HepG2 (cell line): ENCODE measurements around the gene SMCO4. TPM values are rescaled to one million over a fixed set of nuclear protein-coding genes. Genes with fewer than 3 reads are reported as not detected.

Experiments
- ATF2 ChIP-seq: sonication (generic); formaldehyde crosslinking; IDR thresholded peaks from 2 replicates; pipeline ENCODE4 v1.4.0; 2020; ENCODE audit warnings: missing genetic modification reagents
- ATF6 ChIP-seq: sonication (generic); formaldehyde crosslinking; conservative IDR thresholded peaks from 2 replicates; pipeline ENCODE4 v1.4.0; 2020; ENCODE audit warnings: missing genetic modification reagents
- CREBL2 ChIP-seq: sonication (generic); formaldehyde crosslinking; IDR thresholded peaks from 2 replicates; pipeline ENCODE4 v1.8.1; 2023; ENCODE audit warnings: missing genetic modification reagents, mild to moderate bottlenecking, borderline replicate concordance
- GZF1 ChIP-seq: sonication (generic); formaldehyde crosslinking; IDR thresholded peaks from 2 replicates; pipeline ENCODE4 v1.5.1; 2020; ENCODE audit warnings: mild to moderate bottlenecking, missing genetic modification reagents
- HNRNPL ChIP-seq: fragments of 200-400 bp; formaldehyde crosslinking; IDR thresholded peaks from 2 replicates; pipeline ENCODE4 v1.6.1; 2017; ENCODE audit warnings: mild to moderate bottlenecking, low read depth, low read length
- MBD4 ChIP-seq: IDR thresholded peaks from 2 replicates; pipeline ENCODE4 v1.6.1; 2012; ENCODE audit warnings: low read length, inconsistent platforms, borderline replicate concordance
- MEF2D ChIP-seq: sonication (generic); formaldehyde crosslinking; IDR thresholded peaks from 2 replicates; pipeline ENCODE4 v1.5.1; 2020; ENCODE audit warnings: mild to moderate bottlenecking, missing genetic modification reagents
- MXD3 ChIP-seq: IDR thresholded peaks from 2 replicates; pipeline ENCODE4 v1.6.1; 2016; ENCODE audit warnings: mild to moderate bottlenecking, missing biosample characterization, missing genetic modification reagents
- NFAT5 ChIP-seq: sonication (generic); formaldehyde crosslinking; IDR thresholded peaks from 2 replicates; pipeline ENCODE4 v1.4.0; 2020; ENCODE audit warnings: missing genetic modification reagents
- NRL ChIP-seq: sonication (generic); formaldehyde crosslinking; IDR thresholded peaks from 2 replicates; pipeline ENCODE4 v1.5.0; 2020; ENCODE audit warnings: missing genetic modification reagents, mild to moderate bottlenecking, moderate library complexity, borderline replicate concordance
- SMAD9 ChIP-seq: sonication (generic); formaldehyde crosslinking; IDR thresholded peaks from 2 replicates; pipeline ENCODE4 v1.5.1; 2020; ENCODE audit warnings: mild to moderate bottlenecking, missing genetic modification reagents
- TFDP2 ChIP-seq: sonication (generic); formaldehyde crosslinking; IDR thresholded peaks from 2 replicates; pipeline ENCODE4 v1.4.0; 2020; ENCODE audit warnings: missing genetic modification reagents
- ZBTB44 ChIP-seq: sonication (generic); formaldehyde crosslinking; IDR thresholded peaks from 2 replicates; pipeline ENCODE4 v1.4.0; 2020; ENCODE audit warnings: missing genetic modification reagents
- ZNF30 ChIP-seq: sonication (generic); formaldehyde crosslinking; IDR thresholded peaks from 2 replicates; pipeline ENCODE4 v1.5.0; 2020; ENCODE audit warnings: mild to moderate bottlenecking, missing genetic modification reagents
- ZNF496 ChIP-seq: sonication (generic); formaldehyde crosslinking; IDR thresholded peaks from 2 replicates; pipeline ENCODE4 v1.8.1; 2023; ENCODE audit warnings: mild to moderate bottlenecking, moderate library complexity, missing genetic modification reagents; ENCODE audit not compliant: insufficient replicate concordance
- polyA plus RNA-seq, 8 experiments: library from polyadenylated mRNA; depleted of rRNA in 3 of 8; stranded (reverse) in 7 of 8; unstranded in 1 of 8; fragments of >200 nt; fragmentation: Illumina TruSeq in 4 of 8; extraction: Trizol in 4 of 8; gene quantifications; 2 replicates each; pipeline versions ENCODE4 v1.2.1 to v1.2.3, GENCODE V29; 2011 to 2016; ENCODE audit warnings: low read depth in 4 of 8, missing spikeins in 1 of 8, mixed read lengths in 1 of 8; ENCODE audit not compliant: insufficient read depth in 1 of 8
- total RNA-seq, 5 experiments: library from RNA; depleted of rRNA; stranded (reverse); fragments of >200 nt; fragmentation: Illumina TruSeq; extraction: Trizol; gene quantifications; 2 replicates each; pipeline ENCODE4 v1.2.3, GENCODE V29; 2016; ENCODE audit warnings: low read depth in 1 of 5

SMCO4 gene
- total and polyA plus RNA-seq, 2 of the 13 experiments (the other 11 are each of a cell fraction or from before 2014, with no cell fraction given): 10.6 to 28.5 TPM

- TF ChIP-seq ATF6 (CRISPR knock-in tag): no peak
- TF ChIP-seq HNRNPL: no peak
- TF ChIP-seq MBD4: peak; percentile 54; the same call in 1 of the 2 replicates
- no peak; the same call in 1 of the 2 replicates for TF ChIP-seq ZBTB44 (CRISPR knock-in tag)
- peak; percentile 98 for TF ChIP-seq MEF2D (CRISPR knock-in tag)
- no peak for TF ChIP-seq GZF1 (CRISPR knock-in tag)
- no peak; the same call in 1 of the 2 replicates for TF ChIP-seq NRL (CRISPR knock-in tag)
- no peak; the same call in 1 of the 2 replicates for TF ChIP-seq MXD3
- TF ChIP-seq SMAD9 (CRISPR knock-in tag): no peak
- TF ChIP-seq TFDP2 (CRISPR knock-in tag): no peak; the same call in 1 of the 2 replicates
- TF ChIP-seq ATF2 (CRISPR knock-in tag): peak; percentile 84
- TF ChIP-seq ZNF496 (CRISPR knock-in tag): no peak
- TF ChIP-seq NFAT5 (CRISPR knock-in tag): no peak
- TF ChIP-seq CREBL2: no peak
- TF ChIP-seq ZNF30 (CRISPR knock-in tag): no peak
Measured at GRCh38 chr11:93487032-93487483, 56.1 kb downstream of the SMCO4 start (continued).
